ENCODE results near the gene FAM124A. TPM values are rescaled to one million over a fixed set of nuclear protein-coding genes. Genes with fewer than 3 reads are reported as not detected.

Gene FAM124A
- total and polyA plus RNA-seq, 2 donors (not counting 3 experiments of a cell fraction or from before 2014, with no cell fraction given), result 3.8 to 9.9 TPM

DNA sequence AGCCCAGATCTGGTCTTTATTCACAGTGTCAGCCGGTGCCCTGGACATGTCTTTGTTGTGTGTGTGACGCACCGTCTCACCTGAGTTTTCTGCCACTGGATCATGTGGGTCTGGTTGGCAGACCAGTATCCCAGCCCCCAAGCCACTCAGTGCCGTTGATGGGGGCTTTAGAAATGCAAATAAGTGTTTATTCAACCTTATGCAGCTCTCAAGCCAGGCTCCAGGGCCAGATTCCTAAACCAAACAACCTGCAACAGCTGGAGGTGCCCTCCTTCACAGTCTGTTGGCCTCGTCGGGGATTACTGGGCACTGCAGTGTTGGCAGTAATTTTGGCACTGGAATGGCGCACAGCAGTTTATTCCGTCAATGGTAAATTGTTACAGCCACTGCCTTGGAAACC lies 21.6 kb downstream of the FAM124A start:
- H3K4me2 ChIP-seq (ENCODE audit: insufficient read depth, low read length), result no peak overlapping the region
- no peaks in the 10 kb centered on the region for H3K9me1 ChIP-seq (replicated peaks; ENCODE audit: control insufficient read depth, extremely low read depth, insufficient read depth, low read length)
- dilution Hi-C loops (cut with MboI; ENCODE audit: extremely low pct_ligation_motif_present, low sequenced_read_pairs) (no loop called here), intact Hi-C loops (cut with micrococcal nuclease) (no loop called here)
- no peak overlapping the region for H3K27ac ChIP-seq (ENCODE audit: insufficient read depth, low read depth, low read length)
- no peaks in the 10 kb centered on the region for H3K36me3 ChIP-seq (ENCODE audit: control insufficient read depth in 2 of 2, extremely low read depth in 1 of 2, insufficient read depth in 2 of 2, low read length in 2 of 2)
- BruUV-seq (replicated peaks), result no TSS peak
- no peaks in the 10 kb centered on the region for H4K20me1 ChIP-seq (replicated peaks; ENCODE audit: control insufficient read depth, extremely low read depth, insufficient read depth, low read length)
- no peak overlapping the region for H3K9ac ChIP-seq (replicated peaks; ENCODE audit: extremely low read depth, insufficient read depth, low read length)
- H3K9me3 ChIP-seq (replicated peaks; ENCODE audit: control insufficient read depth, insufficient read depth, low read length), result no peaks in the 10 kb centered on the region
- POLR2A ChIA-PET, result no interaction called here
- H2AFZ ChIP-seq (ENCODE audit: low read depth, low read length), result no peak overlapping the region
- FAIRE-seq (no peak), DNase-seq (ENCODE audit: low read depth, low spot score) (no peak)
- no peaks in the 10 kb centered on the region for H3K4me1 ChIP-seq (ENCODE audit: control insufficient read depth, extremely low read depth, insufficient read depth, low read length)
- H3K27me3 ChIP-seq (ENCODE audit: control insufficient read depth in 2 of 2, insufficient read depth in 2 of 2, low read length in 2 of 2), result no peaks in the 10 kb centered on the region
- CTCF ChIA-PET, result interaction anchor here (0.9 kb wide), 1 partner anchor 42 kb away, joined by 4 read pairs; no protein-coding TSS in a partner anchor
- no peak for TF ChIP-seq POLR2AphosphoS5 (IDR thresholded peaks at IDR 0.05; ENCODE audit: insufficient read depth, low read depth, low read length)
- H3K4me3 ChIP-seq (replicated peaks in 1 of 3; ENCODE audit: insufficient read depth in 1 of 3, low read depth in 1 of 3, low read length in 3 of 3), result no peak overlapping the region
- no peaks in the 10 kb centered on the region for H3K79me2 ChIP-seq (ENCODE audit: control insufficient read depth, insufficient read depth, low read length)

DNA sequence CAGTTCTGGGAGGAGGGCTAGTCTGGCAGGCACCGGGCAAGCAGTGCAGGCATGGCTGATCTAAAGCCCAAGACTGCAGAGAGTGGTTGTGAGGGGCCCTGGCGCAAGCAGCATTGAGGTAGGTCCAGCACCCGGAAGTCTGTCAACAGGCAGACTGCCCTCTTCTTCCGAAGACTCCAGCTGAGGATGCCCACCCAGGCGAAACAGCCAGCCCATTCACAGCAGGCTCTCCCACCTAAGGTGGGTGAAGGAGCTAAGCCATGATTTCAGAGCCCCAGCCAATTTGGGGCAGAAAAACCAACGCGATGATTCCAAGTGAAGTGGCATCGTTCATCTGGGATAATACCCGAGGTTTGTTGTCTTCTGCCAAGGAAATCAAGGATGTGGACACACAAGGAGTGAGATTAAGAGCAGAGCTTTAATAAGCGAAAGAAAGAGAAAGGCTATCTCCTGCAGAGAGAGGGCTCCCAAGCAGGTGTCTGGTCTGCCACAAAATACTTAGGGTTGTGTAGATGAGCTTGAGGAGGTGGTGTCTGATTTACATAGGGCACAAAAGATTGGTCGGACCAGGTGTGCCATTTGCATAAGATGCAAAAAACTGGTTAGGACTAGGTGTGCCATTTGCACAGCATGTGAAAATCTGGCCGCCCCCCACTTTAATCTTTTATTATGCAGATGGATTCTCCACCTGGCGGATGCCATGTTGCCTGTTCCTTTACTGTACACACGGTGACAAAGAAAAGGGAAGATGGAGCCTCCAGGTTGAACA lies 22.6 kb downstream of the FAM124A start:
- TF ChIP-seq, protein P1, sequence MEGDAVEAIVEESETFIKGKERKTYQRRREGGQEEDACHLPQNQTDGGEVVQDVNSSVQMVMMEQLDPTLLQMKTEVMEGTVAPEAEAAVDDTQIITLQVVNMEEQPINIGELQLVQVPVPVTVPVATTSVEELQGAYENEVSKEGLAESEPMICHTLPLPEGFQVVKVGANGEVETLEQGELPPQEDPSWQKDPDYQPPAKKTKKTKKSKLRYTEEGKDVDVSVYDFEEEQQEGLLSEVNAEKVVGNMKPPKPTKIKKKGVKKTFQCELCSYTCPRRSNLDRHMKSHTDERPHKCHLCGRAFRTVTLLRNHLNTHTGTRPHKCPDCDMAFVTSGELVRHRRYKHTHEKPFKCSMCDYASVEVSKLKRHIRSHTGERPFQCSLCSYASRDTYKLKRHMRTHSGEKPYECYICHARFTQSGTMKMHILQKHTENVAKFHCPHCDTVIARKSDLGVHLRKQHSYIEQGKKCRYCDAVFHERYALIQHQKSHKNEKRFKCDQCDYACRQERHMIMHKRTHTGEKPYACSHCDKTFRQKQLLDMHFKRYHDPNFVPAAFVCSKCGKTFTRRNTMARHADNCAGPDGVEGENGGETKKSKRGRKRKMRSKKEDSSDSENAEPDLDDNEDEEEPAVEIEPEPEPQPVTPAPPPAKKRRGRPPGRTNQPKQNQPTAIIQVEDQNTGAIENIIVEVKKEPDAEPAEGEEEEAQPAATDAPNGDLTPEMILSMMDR (IDR thresholded peaks at IDR 0.05; ENCODE audit: extremely low read depth in 1 of 2, insufficient read depth in 1 of 2, low read depth in 1 of 2, low read length in 2 of 2), result no peak
- TF ChIP-seq GATA2 (IDR thresholded peaks at IDR 0.05; ENCODE audit: insufficient read depth, insufficient read length, low read depth, low read length) (no peak), FOS (IDR thresholded peaks at IDR 0.05; ENCODE audit: borderline replicate concordance, insufficient read depth, low read length) (no peak), POLR2A (IDR thresholded peaks at IDR 0.05; ENCODE audit: low read depth, low read length) (no peak), POLR2AphosphoS5 (IDR thresholded peaks at IDR 0.05; ENCODE audit: insufficient read depth, low read depth, low read length) (no peak), EZH2 (IDR thresholded peaks at IDR 0.05; ENCODE audit: borderline replicate concordance, low read depth, low read length, severe bottlenecking) (no peak), JUN (IDR thresholded peaks at IDR 0.05; ENCODE audit: borderline replicate concordance, insufficient read depth, insufficient read length, low read depth) (no peak), MYC (IDR thresholded peaks at IDR 0.05; ENCODE audit: low read depth, low read length) (no peak)
- TF ChIP-seq, protein P2, sequence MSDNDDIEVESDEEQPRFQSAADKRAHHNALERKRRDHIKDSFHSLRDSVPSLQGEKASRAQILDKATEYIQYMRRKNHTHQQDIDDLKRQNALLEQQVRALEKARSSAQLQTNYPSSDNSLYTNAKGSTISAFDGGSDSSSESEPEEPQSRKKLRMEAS (IDR thresholded peaks at IDR 0.05; ENCODE audit: insufficient read depth, insufficient read length), result no peak
- no TSS peak for BruUV-seq (replicated peaks)
- Histone ChIP-seq H3K9me3 (replicated peaks; ENCODE audit: control insufficient read depth, insufficient read depth, low read length) (no peaks in the 10 kb centered on the region), H3K9me1 (replicated peaks; ENCODE audit: control insufficient read depth, extremely low read depth, insufficient read depth, low read length) (no peaks in the 10 kb centered on the region), H3K27ac (ENCODE audit: insufficient read depth, low read depth, low read length) (no peak overlapping the region), H3K79me2 (ENCODE audit: control insufficient read depth, insufficient read depth, low read length) (no peaks in the 10 kb centered on the region), H3K4me1 (ENCODE audit: control insufficient read depth, extremely low read depth, insufficient read depth, low read length) (no peaks in the 10 kb centered on the region), H3K4me3 (replicated peaks in 1 of 3; ENCODE audit: insufficient read depth in 1 of 3, low read depth in 1 of 3, low read length in 3 of 3) (no peak overlapping the region), H2AFZ (ENCODE audit: low read depth, low read length) (no peak overlapping the region), H4K20me1 (replicated peaks; ENCODE audit: control insufficient read depth, extremely low read depth, insufficient read depth, low read length) (no peaks in the 10 kb centered on the region), H3K4me2 (ENCODE audit: insufficient read depth, low read length) (no peak overlapping the region), H3K9ac (replicated peaks; ENCODE audit: extremely low read depth, insufficient read depth, low read length) (no peak overlapping the region), H3K36me3 (ENCODE audit: control insufficient read depth in 2 of 2, extremely low read depth in 1 of 2, insufficient read depth in 2 of 2, low read length in 2 of 2) (no peaks in the 10 kb centered on the region), H3K27me3 (ENCODE audit: control insufficient read depth in 2 of 2, insufficient read depth in 2 of 2, low read length in 2 of 2) (no peaks in the 10 kb centered on the region)
- ChIA-PET POLR2A (no interaction called here), CTCF (interaction anchor here (0.7 to 1.4 kb wide), 3 partner anchors 41 to 96 kb away, joined by 3 to 4 read pairs (median 3); no protein-coding TSS in a partner anchor)
- DNase-seq (ENCODE audit: low read depth, low spot score), result no peak
- intact Hi-C loops (cut with micrococcal nuclease) (no loop called here), dilution Hi-C loops (cut with MboI; ENCODE audit: extremely low pct_ligation_motif_present, low sequenced_read_pairs) (no loop called here)
- no peak for FAIRE-seq

Measured in endothelial cell of umbilical vein (primary cell).